Lung microvascular endothelial cell (primary cell): ENCODE measurements around the gene CALR. TPM values are rescaled to one million over a fixed set of nuclear protein-coding genes. Genes with fewer than 3 reads are reported as not detected.
"Not testable (repeated sequence)": the region's sequence is repeated elsewhere in the genome, so short reads cannot be mapped to it uniquely, and the experiment has no call there.

Experiments used
- DNase-seq, 2 donors: peaks; one replicate each; pipeline versions ENCODE4 v3.0.0 to v3.0.0-alpha.2; 2010; ENCODE audit warnings: low read depth in 2 of 2
- total RNA-seq: library from RNA; depleted of rRNA; stranded (reverse); fragments of >200 nt; gene quantifications from 2 replicates; pipeline ENCODE4 v1.2.1, GENCODE V29; 2014

CALR gene
- total RNA-seq, 1 donor from 2014 or later: 1,340 TPM

- DNase-seq: peak; percentile 91 to 94
These were observed 4.9 kb upstream of the CALR start, which contains the start of gene FARSA for GRCh38 chr19:12933287-12934072. Gene FARSA (minus strand): TSS chr19:12933711. CDS start chr19:12933696, 15 bp downstream.

GRCh38 chr19:12935071-12935470 lies 3.3 kb upstream of the CALR start:
- no peak for DNase-seq

- no peak for DNase-seq
These were observed 1.8 kb upstream of the CALR start for GRCh38 chr19:12936582-12936981.

GRCh38 chr19:12937093-12937926 lies 1.1 kb upstream of the CALR start:
- DNase-seq: peak; percentile 27 to 59

GRCh38 chr19:12938779-12939601 lies 581 bp downstream of the CALR start:
- DNase-seq: peak; percentile 48 to 55

- no peak for DNase-seq
These were observed 1.6 kb downstream of the CALR start for GRCh38 chr19:12939975-12940423.

- DNase-seq: no peak
These were observed 2.5 kb downstream of the CALR start for GRCh38 chr19:12940897-12941296.

- no peak for DNase-seq
These were observed 5.1 kb downstream of the CALR start for GRCh38 chr19:12943437-12944044.

- DNase-seq: no peak
These were observed 5.8 kb downstream of the CALR start for GRCh38 chr19:12944104-12944674.

GRCh38 chr19:12945479-12946091 lies 7.2 kb downstream of the CALR start, which contains the start of gene RAD23A:
Gene RAD23A (plus strand): TSS chr19:12945862. CDS start chr19:12945949, 87 bp downstream.
- DNase-seq: peak; percentile 99

GRCh38 chr19:12946092-12946721 lies 7.8 kb downstream of the CALR start:
- DNase-seq: peak; percentile 88

GRCh38 chr19:12946731-12947496 lies 8.5 kb downstream of the CALR start:
- no peak for DNase-seq

GRCh38 chr19:12947702-12948611 lies 9.5 kb downstream of the CALR start:
- DNase-seq: no peak

- no peak for DNase-seq
These were observed 10.4 kb downstream of the CALR start for GRCh38 chr19:12948612-12949362.

- no peak for DNase-seq
These were observed 11.2 kb downstream of the CALR start for GRCh38 chr19:12949363-12950283.

GRCh38 chr19:12952050-12952449 lies 13.6 kb downstream of the CALR start:
- DNase-seq: not testable (repeated sequence)
